ENCODE results near the gene PPP2R2B. TPM values are rescaled to one million over a fixed set of nuclear protein-coding genes. Genes with fewer than 3 reads are reported as not detected.

PPP2R2B gene
- total RNA-seq, 1 donor from 2014 or later, result 0.95 TPM

DNA sequence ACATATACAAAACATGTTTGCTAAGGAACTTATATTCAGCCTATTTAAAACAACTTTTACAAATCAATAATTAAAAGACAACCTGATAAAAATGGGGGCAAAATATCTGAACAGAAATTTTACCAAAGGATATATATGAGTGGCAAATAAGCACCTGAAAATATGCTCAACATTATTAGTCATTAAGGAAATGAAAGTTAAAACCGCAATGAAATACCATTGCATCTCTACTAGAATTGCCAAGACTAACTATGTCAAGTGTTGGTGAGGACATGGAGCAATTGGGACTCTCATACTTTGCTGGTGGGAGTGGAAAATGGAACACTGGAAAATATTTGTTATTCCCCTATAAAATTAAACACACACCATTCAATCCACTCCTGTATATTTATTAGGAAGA is 26.3 kb upstream of the PPP2R2B start:
- ATAC-seq (no peak), DNase-seq (no peak)
- Histone ChIP-seq H3K27ac (no peak overlapping the region), H3K4me1 (no peaks in the 10 kb centered on the region), H3K9me3 (no peaks in the 10 kb centered on the region), H3K36me3 (no peaks in the 10 kb centered on the region), H3K27me3 (ENCODE audit: low read depth) (no peaks in the 10 kb centered on the region), H3K4me3 (no peak overlapping the region)
- TF ChIP-seq CTCF (IDR thresholded peaks at IDR 0.05), result no peak
- intact Hi-C loops (cut with DNase I), result no loop called here

- H3K4me1 ChIP-seq, result no peaks in the 10 kb centered on the region
- TF ChIP-seq CTCF (IDR thresholded peaks at IDR 0.05), result no peak
- no peaks in the 10 kb centered on the region for H3K36me3 ChIP-seq
- H3K9me3 ChIP-seq, result no peaks in the 10 kb centered on the region
- ATAC-seq (no peak), DNase-seq (no peak)
- intact Hi-C loops (cut with DNase I), result no loop called here
- H3K4me3 ChIP-seq, result no peak overlapping the region
- no peaks in the 10 kb centered on the region for H3K27me3 ChIP-seq (ENCODE audit: low read depth)
- no peak overlapping the region for H3K27ac ChIP-seq
Measured at GRCh38 chr5:146903789-146904188, 25.2 kb upstream of the PPP2R2B start.

DNA sequence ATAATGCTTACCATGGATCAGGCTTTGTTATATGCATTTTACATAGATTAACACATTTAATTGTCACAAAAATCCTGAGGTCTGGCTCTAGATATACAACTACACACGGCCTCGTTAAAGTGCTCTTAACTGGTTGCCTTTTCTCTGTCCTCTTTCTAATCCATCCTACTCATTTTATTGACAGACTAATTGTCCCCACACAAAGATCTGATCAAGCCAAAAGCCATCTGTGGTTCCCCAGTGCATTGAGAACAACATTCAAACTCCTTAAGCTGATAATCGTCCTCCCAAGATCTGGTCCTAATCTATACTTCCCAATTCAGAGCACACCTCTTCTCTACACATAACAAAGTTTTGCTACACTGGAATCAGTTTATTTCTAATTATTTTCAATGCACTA is 23.9 kb upstream of the PPP2R2B start:
- DNase-seq, result no peak
- intact Hi-C loops (cut with DNase I), result no loop called here
- no peaks in the 10 kb centered on the region for H3K9me3 ChIP-seq
- H3K4me1 ChIP-seq, result no peaks in the 10 kb centered on the region
- no peak for ATAC-seq
- H3K27me3 ChIP-seq (ENCODE audit: low read depth), result no peaks in the 10 kb centered on the region
- H3K27ac ChIP-seq, result no peak overlapping the region
- no peak for TF ChIP-seq CTCF (IDR thresholded peaks at IDR 0.05)
- H3K36me3 ChIP-seq, result no peaks in the 10 kb centered on the region
- no peak overlapping the region for H3K4me3 ChIP-seq

- Histone ChIP-seq H3K36me3 (no peaks in the 10 kb centered on the region), H3K9me3 (no peaks in the 10 kb centered on the region), H3K4me3 (no peak overlapping the region), H3K27ac (no peak overlapping the region), H3K4me1 (no peaks in the 10 kb centered on the region), H3K27me3 (ENCODE audit: low read depth) (no peaks in the 10 kb centered on the region)
- DNase-seq (no peak), ATAC-seq (no peak)
- intact Hi-C loops (cut with DNase I), result no loop called here
- TF ChIP-seq CTCF (IDR thresholded peaks at IDR 0.05), result no peak
Measured at GRCh38 chr5:146897061-146897460, 18.5 kb upstream of the PPP2R2B start.

DNA sequence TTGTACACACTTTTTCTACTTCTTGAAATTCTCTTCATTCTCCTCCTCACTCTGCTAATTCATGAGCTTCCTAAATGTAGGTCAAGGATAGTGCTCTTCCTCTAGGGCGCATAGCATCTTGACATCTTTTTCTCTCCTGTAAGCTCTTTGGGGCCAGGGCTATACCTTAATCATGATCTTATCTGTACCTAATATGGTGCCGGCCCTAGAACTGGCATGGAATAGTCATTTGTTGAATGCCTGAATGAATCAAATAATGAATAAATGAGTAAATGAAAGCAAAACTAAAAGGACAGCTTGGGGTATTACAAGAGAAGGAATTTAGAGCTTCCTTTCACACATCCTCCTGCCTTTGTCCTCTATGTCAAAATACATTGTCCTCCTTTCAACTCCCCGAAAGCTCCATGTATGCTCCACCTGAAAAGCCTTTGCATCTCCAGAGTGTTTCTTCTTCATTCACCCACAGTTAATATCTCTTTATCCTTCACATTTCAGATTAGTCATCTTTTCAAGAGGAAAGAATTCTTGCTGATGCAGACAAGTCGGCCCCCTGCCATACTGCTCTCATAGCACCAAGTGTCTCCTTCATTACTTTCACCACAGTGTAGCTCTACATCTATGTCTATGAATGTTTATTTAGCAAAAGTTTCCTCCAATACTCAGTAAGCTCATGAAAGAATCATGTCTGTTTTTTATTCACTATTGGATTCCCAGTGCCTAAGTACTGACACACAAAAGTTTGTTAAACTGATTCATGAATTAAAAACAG is 16.4 kb upstream of the PPP2R2B start:
- no peaks in the 10 kb centered on the region for H3K4me1 ChIP-seq
- no peak overlapping the region for H3K27ac ChIP-seq
- DNase-seq, result no peak
- no peak for TF ChIP-seq CTCF (IDR thresholded peaks at IDR 0.05)
- no peaks in the 10 kb centered on the region for H3K36me3 ChIP-seq
- H3K4me3 ChIP-seq, result no peak overlapping the region
- no peaks in the 10 kb centered on the region for H3K9me3 ChIP-seq
- intact Hi-C loops (cut with DNase I), result no loop called here
- ATAC-seq, result no peak
- H3K27me3 ChIP-seq (ENCODE audit: low read depth), result no peaks in the 10 kb centered on the region
